Activated T-cell treated with anti-CD3 and anti-CD28 coated beads, Interleukin-2, amount 50 U/mL, for 72 hours (primary cell): Measurements from ENCODE around the gene MYOCOS. TPM values are rescaled to one million over a fixed set of nuclear protein-coding genes. Genes with fewer than 3 reads are reported as not detected.
"Not testable (repeated sequence)": the region's sequence is repeated elsewhere in the genome, so short reads cannot be mapped to it uniquely, and the experiment has no call there.

Experiments
- ATAC-seq, 2 donors: fragments of 150-1000 bp; cut with Tn5 transposase; replicated peaks in 1 of 2; 2 replicates each; pipeline ENCODE4 v1.10.0; 2021; ENCODE audit warnings: moderate library complexity in 2 of 2, mild to moderate bottlenecking in 1 of 2
- DNase-seq, 2 donors: peaks; one replicate each; pipeline ENCODE4 v3.0.0; 2021 to 2022; ENCODE audit warnings: mixed read lengths in 1 of 2
- H3K27ac Mint-ChIP-seq: one replicate; pipeline ENCODE4 v1.8.0; 2022; ENCODE audit warnings: mild to moderate bottlenecking, moderate library complexity, mixed read lengths
- H3K27me3 Mint-ChIP-seq: one replicate; pipeline ENCODE4 v1.8.0; 2022; ENCODE audit warnings: low read depth, mixed read lengths
- H3K36me3 Mint-ChIP-seq, 2 donors: one replicate each; pipeline ENCODE4 v1.8.0; 2022; ENCODE audit warnings: mixed read lengths in 2 of 2, mild to moderate bottlenecking in 1 of 2; ENCODE audit not compliant: insufficient read depth in 2 of 2
- H3K4me1 Mint-ChIP-seq: one replicate; pipeline ENCODE4 v1.8.0; 2022; ENCODE audit warnings: low read depth, mixed read lengths
- H3K4me3 Mint-ChIP-seq, 2 donors: one replicate each; pipeline ENCODE4 v1.8.0; 2022; ENCODE audit warnings: mild to moderate bottlenecking in 2 of 2, mixed read lengths in 2 of 2, moderate library complexity in 2 of 2
- H3K9me3 Mint-ChIP-seq, 2 donors: one replicate each; pipeline ENCODE4 v1.8.0; 2022; ENCODE audit warnings: mixed read lengths in 2 of 2
- total RNA-seq, 2 donors: library from RNA; stranded (reverse); gene quantifications; one replicate each; pipeline ENCODE4 v1.2.3, GENCODE V29; 2022

The MYOCOS gene
- total RNA-seq, 2 donors from 2014 or later = 0.19 to 0.46 TPM

GRCh38 chr1:171655746-171656116, 33.7 kb downstream of the MYOCOS start:
- Mint-ChIP-seq H3K27ac (no peak overlapping the region), H3K4me1 (peaks cover 11% of the 10 kb centered on the region), H3K36me3 (no peaks in the 10 kb centered on the region), H3K27me3 (peaks cover 24% of the 10 kb centered on the region), H3K9me3 (no peaks in the 10 kb centered on the region), H3K4me3 (peak overlapping the region; percentile 66 to 74)
- ATAC-seq = peak; percentile 26 to 43
- DNase-seq = no peak

GRCh38 chr1:171656206-171656605, 34.2 kb downstream of the MYOCOS start:
- not testable (repeated sequence) for H3K4me3 Mint-ChIP-seq, H3K36me3 Mint-ChIP-seq, H3K27ac Mint-ChIP-seq

GRCh38 chr1:171661076-171661650, 39.1 kb downstream of the MYOCOS start:
- ATAC-seq (no peak), DNase-seq (no peak)
- no peak overlapping the region for H3K4me3 Mint-ChIP-seq
- no peaks in the 10 kb centered on the region for H3K9me3 Mint-ChIP-seq
- H3K27me3 Mint-ChIP-seq = no peaks in the 10 kb centered on the region
- H3K36me3 Mint-ChIP-seq = no peaks in the 10 kb centered on the region
- H3K4me1 Mint-ChIP-seq = no peaks in the 10 kb centered on the region
- H3K27ac Mint-ChIP-seq = no peak overlapping the region

More at GRCh38 chr1:171656206-171656605, 34.2 kb downstream of the MYOCOS start:
- not testable (repeated sequence) for ATAC-seq, DNase-seq, H3K9me3 Mint-ChIP-seq
- peaks cover 24% of the 10 kb centered on the region for H3K27me3 Mint-ChIP-seq
- peaks cover 11% of the 10 kb centered on the region for H3K4me1 Mint-ChIP-seq

- no peak overlapping the region for H3K27ac Mint-ChIP-seq
- no peaks in the 10 kb centered on the region for H3K9me3 Mint-ChIP-seq
- no peak overlapping the region for H3K4me3 Mint-ChIP-seq
- H3K4me1 Mint-ChIP-seq = no peaks in the 10 kb centered on the region
- H3K36me3 Mint-ChIP-seq = no peaks in the 10 kb centered on the region
- ATAC-seq (no peak), DNase-seq (no peak)
- H3K27me3 Mint-ChIP-seq = no peaks in the 10 kb centered on the region
Measured at GRCh38 chr1:171663036-171663853, 41.2 kb downstream of the MYOCOS start.

GRCh38 chr1:171663854-171664575, 42.0 kb downstream of the MYOCOS start:
- DNase-seq (no peak), ATAC-seq (no peak)
- no peaks in the 10 kb centered on the region for H3K36me3 Mint-ChIP-seq
- H3K9me3 Mint-ChIP-seq = no peaks in the 10 kb centered on the region
- no peaks in the 10 kb centered on the region for H3K4me1 Mint-ChIP-seq
- H3K27ac Mint-ChIP-seq = no peak overlapping the region
- H3K4me3 Mint-ChIP-seq = no peak overlapping the region
- H3K27me3 Mint-ChIP-seq = no peaks in the 10 kb centered on the region

- H3K4me1 Mint-ChIP-seq = no peaks in the 10 kb centered on the region
- ATAC-seq = no peak
- H3K9me3 Mint-ChIP-seq = no peaks in the 10 kb centered on the region
- no peaks in the 10 kb centered on the region for H3K36me3 Mint-ChIP-seq
- H3K27me3 Mint-ChIP-seq = no peaks in the 10 kb centered on the region
- DNase-seq = no peak
- H3K27ac Mint-ChIP-seq = no peak overlapping the region
- H3K4me3 Mint-ChIP-seq = no peak overlapping the region
Measured at GRCh38 chr1:171664976-171665375, 42.9 kb downstream of the MYOCOS start.

GRCh38 chr1:171666114-171666769, 44.2 kb downstream of the MYOCOS start:
- Mint-ChIP-seq H3K4me3 (no peak overlapping the region), H3K9me3 (no peaks in the 10 kb centered on the region), H3K27me3 (no peaks in the 10 kb centered on the region), H3K4me1 (no peaks in the 10 kb centered on the region), H3K36me3 (no peaks in the 10 kb centered on the region), H3K27ac (no peak overlapping the region)
- no peak for DNase-seq
- ATAC-seq = no peak

GRCh38 chr1:171668372-171668771, 46.3 kb downstream of the MYOCOS start:
- Mint-ChIP-seq H3K27me3 (no peaks in the 10 kb centered on the region), H3K36me3 (no peaks in the 10 kb centered on the region), H3K9me3 (no peaks in the 10 kb centered on the region), H3K4me3 (no peak overlapping the region), H3K27ac (no peak overlapping the region), H3K4me1 (no peaks in the 10 kb centered on the region)
- ATAC-seq (no peak), DNase-seq (no peak)

GRCh38 chr1:171670739-171671138, 48.7 kb downstream of the MYOCOS start:
- no peaks in the 10 kb centered on the region for H3K4me1 Mint-ChIP-seq
- no peaks in the 10 kb centered on the region for H3K9me3 Mint-ChIP-seq
- no peak overlapping the region for H3K4me3 Mint-ChIP-seq

GRCh38 chr1:171674431-171675405, 52.7 kb downstream of the MYOCOS start:
- no peaks in the 10 kb centered on the region for H3K9me3 Mint-ChIP-seq
- no peaks in the 10 kb centered on the region for H3K4me1 Mint-ChIP-seq
- DNase-seq (no peak), ATAC-seq (no peak)
- no peaks in the 10 kb centered on the region for H3K27me3 Mint-ChIP-seq
- no peaks in the 10 kb centered on the region for H3K36me3 Mint-ChIP-seq
- H3K4me3 Mint-ChIP-seq = no peak overlapping the region
- H3K27ac Mint-ChIP-seq = no peak overlapping the region

More at GRCh38 chr1:171670739-171671138, 48.7 kb downstream of the MYOCOS start:
- H3K27ac Mint-ChIP-seq = no peak overlapping the region
- no peaks in the 10 kb centered on the region for H3K27me3 Mint-ChIP-seq
- H3K36me3 Mint-ChIP-seq = no peaks in the 10 kb centered on the region
- DNase-seq (no peak), ATAC-seq (no peak)
